ENCODE measurements around the gene FNDC3B.

The FNDC3B gene

GRCh38 chr3:172203522-172204258, 164.3 kb downstream of the FNDC3B start:
- no peak for TF ChIP-seq EZH2phosphoT487 (IDR thresholded peaks at IDR 0.05; ENCODE audit: borderline replicate concordance)
- TF ChIP-seq CTCF (conservative IDR thresholded peaks at IDR 0.05; ENCODE audit: low read length) = no peak
- H3K79me2 ChIP-seq (ENCODE audit: insufficient read depth, low read length) = no peaks in the 10 kb centered on the region
- H3K9ac ChIP-seq (ENCODE audit: low read depth, low read length, poor library complexity, severe bottlenecking) = no peak overlapping the region

GRCh38 chr3:172204716-172205115, 165.3 kb downstream of the FNDC3B start:
- H3K9me2 ChIP-seq (replicated peaks; ENCODE audit: low read depth, low read length) = no peaks in the 10 kb centered on the region
- no peak overlapping the region for H3K4me3 ChIP-seq (ENCODE audit: low read length, poor library complexity, severe bottlenecking)
- H3K4me2 ChIP-seq (ENCODE audit: low read depth, low read length, poor library complexity, severe bottlenecking) = no peak overlapping the region
- H3F3A ChIP-seq (ENCODE audit: low read depth) = no peaks in the 10 kb centered on the region
- peaks cover 6% of the 10 kb centered on the region for H3K4me1 ChIP-seq (ENCODE audit: insufficient read depth, low read length, poor library complexity, severe bottlenecking)
- TF ChIP-seq EZH2phosphoT487 (IDR thresholded peaks at IDR 0.05; ENCODE audit: borderline replicate concordance) (no peak), CTCF (conservative IDR thresholded peaks at IDR 0.05; ENCODE audit: low read length) (no peak)
- no peaks in the 10 kb centered on the region for H3K27me3 ChIP-seq (ENCODE audit: insufficient read depth, low read length, poor library complexity, severe bottlenecking)
- no peak overlapping the region for H2AFZ ChIP-seq (ENCODE audit: low read length)
- peaks cover 5% of the 10 kb centered on the region; the same call in 1 of the 2 replicates for H3K9me3 ChIP-seq (ENCODE audit: insufficient read depth, low read depth, low read length)
- no peaks in the 10 kb centered on the region for H4K20me1 ChIP-seq (ENCODE audit: insufficient read depth, low read length, poor library complexity, severe bottlenecking)
- 0 out of 2 replicates have a peak, but pooled peaks cover 4% of the 10 kb centered on the region for H3K36me3 ChIP-seq (ENCODE audit: insufficient read depth, low read length)
- no peaks in the 10 kb centered on the region for H3K79me2 ChIP-seq (ENCODE audit: insufficient read depth, low read length)
- H3K9ac ChIP-seq (ENCODE audit: low read depth, low read length, poor library complexity, severe bottlenecking) = no peak overlapping the region

More at GRCh38 chr3:172203522-172204258, 164.3 kb downstream of the FNDC3B start:
- H3K9me3 ChIP-seq (ENCODE audit: insufficient read depth, low read depth, low read length) = peaks cover 5% of the 10 kb centered on the region; the same call in 1 of the 2 replicates
- 0 out of 2 replicates have a peak, but pooled peaks cover 4% of the 10 kb centered on the region for H3K36me3 ChIP-seq (ENCODE audit: insufficient read depth, low read length)
- H3K9me2 ChIP-seq (replicated peaks; ENCODE audit: low read depth, low read length) = no peaks in the 10 kb centered on the region
- no peaks in the 10 kb centered on the region for H4K20me1 ChIP-seq (ENCODE audit: insufficient read depth, low read length, poor library complexity, severe bottlenecking)
- no peak overlapping the region for H2AFZ ChIP-seq (ENCODE audit: low read length)
- H3F3A ChIP-seq (ENCODE audit: low read depth) = no peaks in the 10 kb centered on the region
- H3K4me1 ChIP-seq (ENCODE audit: insufficient read depth, low read length, poor library complexity, severe bottlenecking) = no peaks in the 10 kb centered on the region
- H3K4me2 ChIP-seq (ENCODE audit: low read depth, low read length, poor library complexity, severe bottlenecking) = no peak overlapping the region
- H3K27me3 ChIP-seq (ENCODE audit: insufficient read depth, low read length, poor library complexity, severe bottlenecking) = no peaks in the 10 kb centered on the region
- no peak overlapping the region for H3K4me3 ChIP-seq (ENCODE audit: low read length, poor library complexity, severe bottlenecking)

GRCh38 chr3:172208586-172209332, 169.4 kb downstream of the FNDC3B start:
- H3K4me1 ChIP-seq (ENCODE audit: insufficient read depth, low read length, poor library complexity, severe bottlenecking) = peaks cover 17% of the 10 kb centered on the region
- 0 out of 2 replicates have a peak, but pooled peaks cover 4% of the 10 kb centered on the region for H3K36me3 ChIP-seq (ENCODE audit: insufficient read depth, low read length)
- H3K79me2 ChIP-seq (ENCODE audit: insufficient read depth, low read length) = no peaks in the 10 kb centered on the region
- no peaks in the 10 kb centered on the region for H3K27me3 ChIP-seq (ENCODE audit: insufficient read depth, low read length, poor library complexity, severe bottlenecking)
- no peak overlapping the region for H3K4me3 ChIP-seq (ENCODE audit: low read length, poor library complexity, severe bottlenecking)
- H3K4me2 ChIP-seq (ENCODE audit: low read depth, low read length, poor library complexity, severe bottlenecking) = no peak overlapping the region
- H2AFZ ChIP-seq (ENCODE audit: low read length) = no peak overlapping the region
- H3K9me3 ChIP-seq (ENCODE audit: insufficient read depth, low read depth, low read length) = peaks cover 5% of the 10 kb centered on the region; the same call in 1 of the 2 replicates
- no peaks in the 10 kb centered on the region for H4K20me1 ChIP-seq (ENCODE audit: insufficient read depth, low read length, poor library complexity, severe bottlenecking)
- H3K9ac ChIP-seq (ENCODE audit: low read depth, low read length, poor library complexity, severe bottlenecking) = no peak overlapping the region
- H3K9me2 ChIP-seq (replicated peaks; ENCODE audit: low read depth, low read length) = no peaks in the 10 kb centered on the region
- TF ChIP-seq CTCF (conservative IDR thresholded peaks at IDR 0.05; ENCODE audit: low read length) = no peak
- no peak for TF ChIP-seq EZH2phosphoT487 (IDR thresholded peaks at IDR 0.05; ENCODE audit: borderline replicate concordance)
- no peaks in the 10 kb centered on the region for H3F3A ChIP-seq (ENCODE audit: low read depth)

Measured in Loucy (cell line).